ENCODE results near the gene ARHGAP42.

ARHGAP42 gene

DNA sequence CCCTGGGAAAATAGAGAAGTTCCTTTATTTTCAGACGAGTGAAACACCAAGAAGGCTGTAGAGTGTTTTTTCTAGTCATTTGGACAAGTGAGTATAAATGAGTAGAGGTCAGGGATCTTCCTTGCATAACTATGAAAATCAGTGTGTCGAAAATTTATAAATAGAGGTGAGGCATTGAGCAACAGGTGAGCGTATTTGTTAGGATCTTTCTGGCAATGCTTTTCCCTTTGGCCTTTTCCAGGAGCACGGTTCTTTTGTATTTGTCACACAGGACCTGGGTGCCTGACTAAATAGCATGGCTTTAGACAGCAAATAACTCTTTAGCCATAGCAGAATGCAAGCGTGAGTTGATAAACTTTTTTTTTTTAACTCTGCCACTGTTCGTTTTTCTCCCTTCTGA is 19.6 kb upstream of the ARHGAP42 start:
- Mint-ChIP-seq H3K4me1 (no peaks in the 10 kb centered on the region), H3K9me3 (no peaks in the 10 kb centered on the region), H3K4me3 (no peak overlapping the region), H3K27me3 (ENCODE audit: low read depth) (no peaks in the 10 kb centered on the region), H3K36me3 (ENCODE audit: low read depth) (no peaks in the 10 kb centered on the region), H3K27ac (no peak overlapping the region)
- TF ChIP-seq, protein P1, sequence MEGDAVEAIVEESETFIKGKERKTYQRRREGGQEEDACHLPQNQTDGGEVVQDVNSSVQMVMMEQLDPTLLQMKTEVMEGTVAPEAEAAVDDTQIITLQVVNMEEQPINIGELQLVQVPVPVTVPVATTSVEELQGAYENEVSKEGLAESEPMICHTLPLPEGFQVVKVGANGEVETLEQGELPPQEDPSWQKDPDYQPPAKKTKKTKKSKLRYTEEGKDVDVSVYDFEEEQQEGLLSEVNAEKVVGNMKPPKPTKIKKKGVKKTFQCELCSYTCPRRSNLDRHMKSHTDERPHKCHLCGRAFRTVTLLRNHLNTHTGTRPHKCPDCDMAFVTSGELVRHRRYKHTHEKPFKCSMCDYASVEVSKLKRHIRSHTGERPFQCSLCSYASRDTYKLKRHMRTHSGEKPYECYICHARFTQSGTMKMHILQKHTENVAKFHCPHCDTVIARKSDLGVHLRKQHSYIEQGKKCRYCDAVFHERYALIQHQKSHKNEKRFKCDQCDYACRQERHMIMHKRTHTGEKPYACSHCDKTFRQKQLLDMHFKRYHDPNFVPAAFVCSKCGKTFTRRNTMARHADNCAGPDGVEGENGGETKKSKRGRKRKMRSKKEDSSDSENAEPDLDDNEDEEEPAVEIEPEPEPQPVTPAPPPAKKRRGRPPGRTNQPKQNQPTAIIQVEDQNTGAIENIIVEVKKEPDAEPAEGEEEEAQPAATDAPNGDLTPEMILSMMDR (IDR thresholded peaks at IDR 0.05; ENCODE audit: unreplicated experiment in 3 of 3) = no peak

DNA sequence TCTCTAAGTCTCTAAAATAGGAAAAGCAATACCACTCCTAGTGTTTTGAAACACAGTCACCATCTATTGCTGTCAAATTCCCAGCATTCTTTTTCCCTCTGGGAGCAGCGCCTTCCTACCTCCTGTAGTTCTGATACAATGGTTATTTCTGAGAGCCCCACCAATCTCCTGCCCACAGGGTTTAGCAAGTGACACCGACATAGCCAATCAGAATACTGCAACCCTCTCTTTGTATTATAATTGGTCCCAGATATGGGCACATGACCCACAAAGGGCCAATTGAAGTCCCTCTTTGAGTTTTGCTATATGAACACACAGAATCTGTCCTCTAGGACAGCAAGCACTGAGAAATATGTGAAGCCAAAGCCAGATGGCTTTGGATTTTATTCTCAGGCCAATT is 16.9 kb upstream of the ARHGAP42 start:
- TF ChIP-seq, protein P1 (IDR thresholded peaks at IDR 0.05; ENCODE audit: unreplicated experiment in 3 of 3) = no peak
- no peaks in the 10 kb centered on the region for H3K9me3 Mint-ChIP-seq
- H3K4me1 Mint-ChIP-seq = no peaks in the 10 kb centered on the region
- H3K27me3 Mint-ChIP-seq (ENCODE audit: low read depth) = no peaks in the 10 kb centered on the region
- no peaks in the 10 kb centered on the region for H3K36me3 Mint-ChIP-seq (ENCODE audit: low read depth)
- H3K27ac Mint-ChIP-seq = no peak overlapping the region
- no peak overlapping the region for H3K4me3 Mint-ChIP-seq

DNA sequence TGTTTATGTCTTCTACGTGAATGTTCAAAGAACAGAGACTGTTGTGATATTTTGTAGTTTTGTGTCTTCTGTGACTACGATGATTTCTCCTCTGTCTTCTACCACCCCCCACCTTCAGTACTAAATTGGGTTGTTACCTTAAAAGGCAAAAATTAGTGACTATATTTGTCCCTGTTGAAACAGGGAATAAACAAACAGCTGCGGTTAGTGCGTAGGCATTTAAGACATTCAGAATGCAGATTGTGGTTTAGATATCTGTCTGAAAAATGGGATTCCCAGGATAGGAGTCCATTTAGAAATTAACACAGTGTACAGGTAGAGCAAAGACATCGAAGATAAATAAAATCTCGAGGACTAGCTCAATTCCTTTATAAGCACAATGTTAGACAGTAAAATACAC is 15.6 kb upstream of the ARHGAP42 start:
- H3K27ac Mint-ChIP-seq = no peak overlapping the region
- TF ChIP-seq, protein P1 (IDR thresholded peaks at IDR 0.05; ENCODE audit: unreplicated experiment in 3 of 3) = no peak
- H3K27me3 Mint-ChIP-seq (ENCODE audit: low read depth) = no peaks in the 10 kb centered on the region
- no peaks in the 10 kb centered on the region for H3K36me3 Mint-ChIP-seq (ENCODE audit: low read depth)
- peaks cover 4% of the 10 kb centered on the region for H3K4me1 Mint-ChIP-seq
- H3K4me3 Mint-ChIP-seq = no peak overlapping the region
- H3K9me3 Mint-ChIP-seq = no peaks in the 10 kb centered on the region

DNA sequence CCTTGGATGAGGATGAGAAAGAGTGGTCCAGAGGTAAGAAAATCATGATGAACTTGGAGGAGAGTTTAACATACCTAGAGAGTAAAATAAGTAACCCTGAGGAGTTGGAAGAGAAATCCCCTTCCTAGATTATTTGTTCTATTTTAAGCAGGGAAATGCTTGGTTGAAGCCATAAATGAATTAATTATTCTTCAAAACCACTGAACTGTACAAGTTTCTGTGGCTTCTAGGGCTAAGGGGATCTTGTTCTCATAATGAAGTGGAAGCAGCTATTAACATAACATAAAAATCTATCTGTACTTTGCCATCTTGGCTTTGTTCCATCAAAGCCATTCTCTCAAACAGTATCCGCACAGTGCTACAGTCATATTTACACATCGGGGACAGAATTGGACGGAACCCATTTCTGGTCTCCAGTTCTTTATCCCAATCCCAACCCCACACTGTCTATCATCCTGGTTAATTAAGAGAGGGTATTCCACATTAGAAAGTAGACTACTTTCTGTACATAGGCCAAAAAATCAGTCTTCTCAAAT is 14.5 kb upstream of the ARHGAP42 start:
- no peaks in the 10 kb centered on the region for H3K36me3 Mint-ChIP-seq (ENCODE audit: low read depth)
- TF ChIP-seq, protein P1 (IDR thresholded peaks at IDR 0.05; ENCODE audit: unreplicated experiment in 3 of 3) = no peak
- no peaks in the 10 kb centered on the region for H3K27me3 Mint-ChIP-seq (ENCODE audit: low read depth)
- no peak overlapping the region for H3K4me3 Mint-ChIP-seq
- H3K9me3 Mint-ChIP-seq = no peaks in the 10 kb centered on the region
- peak overlapping the region in 2 of 3 experiments; percentile 0 to 84 for H3K27ac Mint-ChIP-seq
- peaks cover 4% of the 10 kb centered on the region for H3K4me1 Mint-ChIP-seq

- H3K4me3 Mint-ChIP-seq = no peak overlapping the region
- H3K27ac Mint-ChIP-seq = peak overlapping the region in 2 of 3 experiments; percentile 0 to 84
- no peaks in the 10 kb centered on the region for H3K9me3 Mint-ChIP-seq
- H3K4me1 Mint-ChIP-seq = peaks cover 4% of the 10 kb centered on the region
- H3K36me3 Mint-ChIP-seq (ENCODE audit: low read depth) = no peaks in the 10 kb centered on the region
- H3K27me3 Mint-ChIP-seq (ENCODE audit: low read depth) = no peaks in the 10 kb centered on the region
- TF ChIP-seq, protein P1 (IDR thresholded peaks at IDR 0.05; ENCODE audit: unreplicated experiment in 3 of 3) = no peak
Observed at GRCh38 chr11:100673063-100673462, 14.0 kb upstream of the ARHGAP42 start.

DNA sequence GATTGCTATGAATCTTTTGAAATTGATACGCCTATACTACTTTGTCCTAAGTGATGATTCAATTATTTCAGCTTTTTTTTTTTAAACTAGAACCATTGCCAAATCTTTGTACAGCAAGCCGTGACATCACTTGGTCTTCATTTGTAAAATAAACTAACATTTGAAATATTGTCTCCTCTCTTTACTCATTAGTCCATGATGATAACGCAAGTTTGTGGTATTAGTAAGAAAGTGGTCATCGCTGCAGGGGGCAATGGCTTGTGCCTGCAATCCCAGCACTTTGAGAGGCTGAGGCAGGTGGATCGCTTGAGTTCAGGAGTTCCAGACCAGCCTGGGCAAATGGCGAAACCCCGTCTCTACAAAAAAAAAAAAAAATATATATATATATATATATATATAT is 12.9 kb upstream of the ARHGAP42 start:
- TF ChIP-seq, protein P1 (IDR thresholded peaks at IDR 0.05; ENCODE audit: unreplicated experiment in 3 of 3) = no peak
- H3K27ac Mint-ChIP-seq = no peak overlapping the region
- H3K27me3 Mint-ChIP-seq (ENCODE audit: low read depth) = no peaks in the 10 kb centered on the region
- peaks cover 4% of the 10 kb centered on the region for H3K4me1 Mint-ChIP-seq
- H3K4me3 Mint-ChIP-seq = no peak overlapping the region
- H3K36me3 Mint-ChIP-seq (ENCODE audit: low read depth) = no peaks in the 10 kb centered on the region
- H3K9me3 Mint-ChIP-seq = no peaks in the 10 kb centered on the region

Data from nephron (organoid).